Peyer's patch (tissue), 4 donors: ENCODE results near the gene P2RY14. TPM values are rescaled to one million over a fixed set of nuclear protein-coding genes. Genes with fewer than 3 reads are reported as not detected.

Source experiments
- DNase-seq, 3 donors: peaks; one replicate each; pipeline ENCODE4 v3.0.0-alpha.2; 2017 to 2019
- H3K27ac ChIP-seq, 4 donors: fragments of 200-600 bp; sonication (generic); one replicate each; pipeline ENCODE4 v1.5.1; 2016 to 2019
- H3K27me3 ChIP-seq, 2 donors: fragments of 200-600 bp; sonication (generic); one replicate each; pipeline ENCODE4 v1.5.1; 2019
- H3K36me3 ChIP-seq, 3 donors: fragments of 200-600 bp; sonication (generic); one replicate each; pipeline ENCODE4 v1.5.1; 2016 to 2019
- H3K4me1 ChIP-seq, 4 donors: fragments of 200-600 bp; sonication (generic); one replicate each; pipeline ENCODE4 v1.5.1; 2016 to 2019
- H3K4me3 ChIP-seq, 4 donors: fragments of 200-600 bp; sonication (generic); 1 replicate in 3 of 4; 2 replicates in 1 of 4; pipeline ENCODE4 v1.5.1; 2016 to 2019; ENCODE audit warnings: mild to moderate bottlenecking in 1 of 4
- H3K9me3 ChIP-seq, 4 donors: fragments of 200-600 bp; sonication (generic); one replicate each; pipeline ENCODE4 v1.5.1; 2016 to 2019; ENCODE audit warnings: mild to moderate bottlenecking in 1 of 4
- POLR2A ChIP-seq, 2 donors: fragments of 450-650 bp; IDR thresholded peaks; one replicate each; pipeline ENCODE4 v1.5.1; 2017; ENCODE audit warnings: antibody characterized with exemption in 2 of 2, mild to moderate bottlenecking in 2 of 2, moderate library complexity in 2 of 2
- total RNA-seq, 4 donors: library from RNA; depleted of rRNA; stranded (reverse); fragments of >200 nt; gene quantifications; one replicate each; pipeline ENCODE4 v1.1.0, GENCODE V29; 2016
- TF ChIP-seq, protein P1 (sequence below), 6 experiments: fragments of 450-650 bp in 4 of 6; fragments of 200-600 bp in 2 of 6; sonication (generic) in 1 of 6; IDR thresholded peaks; one replicate each; pipeline ENCODE4 v1.5.1; 2017 to 2019; ENCODE audit warnings: antibody characterized with exemption in 6 of 6, mild to moderate bottlenecking in 3 of 6, moderate library complexity in 1 of 6

P2RY14 gene
- total RNA-seq, 4 donors from 2014 or later: 1.2 to 3.6 (median 2.0) TPM

DNA sequence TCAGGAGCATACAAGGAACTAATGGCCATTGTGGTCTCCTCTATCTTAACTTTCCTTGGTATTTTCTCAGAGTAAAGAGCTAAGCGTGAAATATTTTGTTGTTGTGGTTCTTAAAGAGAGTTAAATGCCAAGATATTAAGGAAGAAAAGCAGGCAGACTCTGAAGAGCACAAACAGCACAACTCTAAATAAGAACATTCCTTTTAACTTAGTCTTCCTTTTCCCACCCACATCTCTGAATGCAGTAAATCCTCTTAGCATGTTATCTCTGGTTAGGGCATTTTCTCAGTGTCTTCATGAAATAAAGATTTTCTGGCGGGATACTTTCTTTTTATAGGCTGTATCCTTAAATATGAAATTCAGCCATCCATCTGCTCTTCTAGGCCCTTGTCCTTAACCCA, 36.8 kb upstream of the P2RY14 start:
- Histone ChIP-seq H3K36me3 (no peaks in the 10 kb centered on the region), H3K4me1 (no peaks in the 10 kb centered on the region), H3K27me3 (no peaks in the 10 kb centered on the region), H3K27ac (no peak overlapping the region), H3K9me3 (no peaks in the 10 kb centered on the region), H3K4me3 (no peak overlapping the region)
- TF ChIP-seq, protein P1, sequence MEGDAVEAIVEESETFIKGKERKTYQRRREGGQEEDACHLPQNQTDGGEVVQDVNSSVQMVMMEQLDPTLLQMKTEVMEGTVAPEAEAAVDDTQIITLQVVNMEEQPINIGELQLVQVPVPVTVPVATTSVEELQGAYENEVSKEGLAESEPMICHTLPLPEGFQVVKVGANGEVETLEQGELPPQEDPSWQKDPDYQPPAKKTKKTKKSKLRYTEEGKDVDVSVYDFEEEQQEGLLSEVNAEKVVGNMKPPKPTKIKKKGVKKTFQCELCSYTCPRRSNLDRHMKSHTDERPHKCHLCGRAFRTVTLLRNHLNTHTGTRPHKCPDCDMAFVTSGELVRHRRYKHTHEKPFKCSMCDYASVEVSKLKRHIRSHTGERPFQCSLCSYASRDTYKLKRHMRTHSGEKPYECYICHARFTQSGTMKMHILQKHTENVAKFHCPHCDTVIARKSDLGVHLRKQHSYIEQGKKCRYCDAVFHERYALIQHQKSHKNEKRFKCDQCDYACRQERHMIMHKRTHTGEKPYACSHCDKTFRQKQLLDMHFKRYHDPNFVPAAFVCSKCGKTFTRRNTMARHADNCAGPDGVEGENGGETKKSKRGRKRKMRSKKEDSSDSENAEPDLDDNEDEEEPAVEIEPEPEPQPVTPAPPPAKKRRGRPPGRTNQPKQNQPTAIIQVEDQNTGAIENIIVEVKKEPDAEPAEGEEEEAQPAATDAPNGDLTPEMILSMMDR (IDR thresholded peaks at IDR 0.05): no peak
- no peak for TF ChIP-seq POLR2A (IDR thresholded peaks at IDR 0.05)
- no peak for DNase-seq

DNA sequence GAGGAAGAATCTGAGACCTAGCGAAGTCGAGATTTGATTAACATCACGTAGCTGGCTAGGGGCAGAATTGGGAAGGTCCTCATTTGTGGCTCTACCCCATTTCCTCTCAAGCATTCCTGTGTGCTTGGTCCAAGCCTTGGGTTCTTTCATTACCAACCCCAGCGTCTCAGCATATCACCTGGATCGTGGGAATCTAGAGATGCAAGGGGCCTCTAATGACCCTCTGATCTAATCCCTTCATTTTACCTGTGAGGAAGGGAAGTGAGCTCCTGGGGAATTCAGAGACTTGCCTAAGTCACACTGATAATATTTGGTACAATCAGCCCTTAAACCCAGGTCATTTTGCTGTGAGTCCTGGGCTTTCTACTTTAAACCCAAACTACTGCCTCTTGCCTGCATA, 36.3 kb upstream of the P2RY14 start:
- Histone ChIP-seq H3K36me3 (no peaks in the 10 kb centered on the region), H3K27ac (no peak overlapping the region), H3K4me3 (no peak overlapping the region), H3K4me1 (no peaks in the 10 kb centered on the region), H3K9me3 (no peaks in the 10 kb centered on the region), H3K27me3 (no peaks in the 10 kb centered on the region)
- TF ChIP-seq, protein P1 (IDR thresholded peaks at IDR 0.05): no peak
- TF ChIP-seq POLR2A (IDR thresholded peaks at IDR 0.05): no peak
- DNase-seq: no peak

DNA sequence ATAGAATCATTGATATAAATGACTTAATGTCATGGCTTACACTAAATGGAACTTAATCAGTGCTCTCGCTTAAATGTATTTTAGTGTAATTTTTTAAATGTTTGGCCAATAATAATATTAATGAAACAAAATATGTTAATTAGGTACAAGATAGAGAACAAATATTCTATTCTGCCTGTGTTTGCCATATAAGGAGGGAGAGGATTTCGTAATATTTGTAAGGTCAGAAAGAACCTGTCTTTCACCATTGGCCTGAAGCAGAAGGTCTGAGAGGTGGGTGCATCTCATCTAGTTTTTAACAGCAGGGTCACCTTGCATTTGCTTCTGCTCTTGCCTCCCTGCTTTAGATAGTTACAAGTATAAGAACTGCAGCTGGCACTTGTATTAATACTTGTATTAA, 35.8 kb upstream of the P2RY14 start:
- TF ChIP-seq, protein P1 (IDR thresholded peaks at IDR 0.05): no peak
- no peaks in the 10 kb centered on the region for H3K36me3 ChIP-seq
- no peak overlapping the region for H3K4me3 ChIP-seq
- H3K9me3 ChIP-seq: no peaks in the 10 kb centered on the region
- no peaks in the 10 kb centered on the region for H3K27me3 ChIP-seq
- no peak for DNase-seq
- H3K27ac ChIP-seq: no peak overlapping the region
- H3K4me1 ChIP-seq: no peaks in the 10 kb centered on the region

DNA sequence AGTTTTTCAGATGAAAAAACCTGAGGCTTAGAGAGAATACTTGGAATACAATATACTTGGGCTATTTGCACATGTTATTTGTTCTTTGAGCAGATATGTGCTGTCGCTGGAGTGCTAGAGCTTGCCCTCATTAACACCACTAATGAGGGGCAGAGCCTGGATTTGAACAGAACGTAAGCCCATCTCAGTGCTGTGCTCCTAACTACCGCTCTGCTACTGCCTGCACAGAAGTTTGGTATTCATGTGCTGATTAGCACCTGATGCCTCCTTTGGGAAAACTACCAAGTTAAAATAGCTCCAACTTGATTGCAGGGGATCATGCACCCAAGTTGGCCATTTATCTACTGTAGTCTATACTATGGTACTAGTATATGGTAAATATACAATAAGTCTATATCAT, 34.6 kb upstream of the P2RY14 start:
- no peak for TF ChIP-seq POLR2A (IDR thresholded peaks at IDR 0.05)
- TF ChIP-seq, protein P1 (IDR thresholded peaks at IDR 0.05): no peak
- Histone ChIP-seq H3K9me3 (no peaks in the 10 kb centered on the region), H3K36me3 (no peaks in the 10 kb centered on the region), H3K27me3 (no peaks in the 10 kb centered on the region), H3K4me3 (no peak overlapping the region), H3K27ac (no peak overlapping the region), H3K4me1 (no peaks in the 10 kb centered on the region)
- DNase-seq: no peak

DNA sequence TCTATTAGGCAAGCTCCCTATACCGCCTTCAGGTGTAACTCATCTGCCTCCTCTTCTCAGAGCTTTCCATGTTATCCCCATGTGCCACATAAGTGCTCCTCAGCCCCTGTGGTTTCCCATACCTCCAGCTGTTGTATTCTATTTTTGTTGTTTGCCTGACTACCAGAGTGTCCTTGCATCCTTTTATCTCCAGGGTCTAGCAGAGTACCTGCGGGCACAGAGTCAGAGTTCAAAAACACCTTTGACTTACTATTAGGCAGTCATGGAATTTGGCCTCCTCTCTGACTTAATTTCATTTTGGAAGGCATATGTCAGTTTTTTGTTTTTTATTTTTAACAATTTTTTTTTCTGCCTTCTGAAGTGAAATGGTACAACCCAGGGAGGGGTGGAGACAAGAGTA, 31.2 kb upstream of the P2RY14 start:
- H3K4me3 ChIP-seq: no peak overlapping the region
- H3K4me1 ChIP-seq: no peaks in the 10 kb centered on the region
- no peak for DNase-seq
- no peaks in the 10 kb centered on the region for H3K9me3 ChIP-seq
- H3K27me3 ChIP-seq: no peaks in the 10 kb centered on the region
- TF ChIP-seq, protein P1 (IDR thresholded peaks at IDR 0.05): no peak
- no peak for TF ChIP-seq POLR2A (IDR thresholded peaks at IDR 0.05)
- no peaks in the 10 kb centered on the region for H3K36me3 ChIP-seq
- no peak overlapping the region for H3K27ac ChIP-seq
